Activated CD4-positive, alpha-beta T cell treated with anti-CD3 and anti-CD28 coated beads for 1 hour (primary cell): ENCODE data around the gene RNU5B-1.
A peak's percentile ranks its signal among the peaks of the same experiment; 100 is the strongest.

Experiments
- DNase-seq: peaks from one replicate; pipeline ENCODE4 v3.0.0-alpha.2; 2020

The RNU5B-1 gene

DNA sequence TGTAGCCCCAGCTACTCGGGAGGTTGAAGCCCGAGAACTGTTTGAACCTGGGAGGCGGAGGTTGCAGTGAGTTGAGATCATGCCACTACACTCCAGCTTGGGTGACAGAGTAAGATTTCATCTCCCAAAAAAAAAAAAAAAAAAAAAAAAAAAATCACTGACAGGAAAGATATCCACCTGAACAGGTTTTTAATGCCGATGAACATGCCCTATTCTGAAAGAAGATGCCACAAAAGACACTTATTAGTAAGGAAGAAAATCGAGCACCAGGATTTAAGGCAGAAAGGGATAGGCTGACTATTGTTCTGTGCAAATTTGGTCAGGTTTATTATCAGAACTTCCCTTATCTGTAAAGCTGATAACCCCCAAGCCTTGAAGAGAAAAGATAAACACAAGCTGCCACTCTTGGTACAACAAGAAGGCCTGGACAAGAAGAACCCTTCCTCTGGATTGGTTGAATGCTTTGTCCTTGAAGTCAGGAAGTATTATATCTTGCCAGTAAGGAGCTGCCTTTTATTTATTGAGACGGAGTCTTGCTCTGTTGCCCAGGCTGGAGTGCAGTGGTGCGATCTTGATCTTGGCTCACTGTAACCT, 15.1 kb upstream of the RNU5B-1 start:
- DNase-seq: no peak

GRCh38 chr15:65290228-65290627, 14.2 kb upstream of the RNU5B-1 start:
- DNase-seq: no peak

DNA sequence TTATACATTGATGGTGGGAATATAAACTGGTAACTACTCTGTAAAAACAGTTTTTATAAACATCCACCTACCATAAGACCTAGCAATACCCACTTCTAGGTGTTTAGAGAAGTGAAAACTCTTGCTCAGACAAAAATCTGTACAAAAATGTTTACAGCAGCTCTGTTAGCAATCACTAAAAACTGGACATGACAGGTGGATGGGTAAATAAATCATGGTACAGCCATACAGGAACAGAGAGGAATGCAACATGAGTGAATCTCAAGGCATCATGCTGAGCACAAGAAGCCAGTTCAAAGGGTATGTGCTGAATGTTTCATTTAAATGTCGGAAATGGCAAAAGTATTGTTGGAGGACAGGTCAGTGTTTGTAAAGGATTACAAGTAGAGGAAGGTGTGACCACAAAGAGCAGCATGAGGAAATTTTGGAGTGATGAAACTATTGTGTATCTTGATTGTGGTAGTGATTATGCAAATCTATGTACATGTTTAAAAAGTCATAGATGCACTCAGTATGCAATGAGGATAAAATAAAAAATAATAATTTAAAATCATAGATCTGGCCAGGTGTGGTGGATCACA, 11.4 kb upstream of the RNU5B-1 start:
- DNase-seq: no peak

DNA sequence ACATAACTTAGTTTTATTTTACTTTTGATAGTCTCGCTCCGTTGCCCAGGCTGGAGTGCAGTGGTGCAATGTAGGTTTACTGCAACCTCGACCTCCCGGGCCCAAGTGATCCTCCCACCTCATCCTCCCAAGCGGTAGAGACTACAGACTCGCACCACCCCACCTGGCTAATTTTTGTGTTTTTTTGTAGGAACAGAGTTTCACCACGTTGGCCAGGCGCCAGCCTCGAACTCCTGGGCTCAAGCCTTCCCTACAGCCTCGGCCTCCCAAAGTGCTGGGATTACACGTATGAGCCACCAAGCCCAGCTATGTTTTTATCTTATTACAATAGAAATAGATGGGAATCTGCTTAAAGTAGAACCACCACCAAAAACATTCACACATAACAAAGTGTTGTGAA, 5.7 kb upstream of the RNU5B-1 start:
- no peak for DNase-seq

- no peak for DNase-seq
Measured at GRCh38 chr15:65300924-65301441, 3.5 kb upstream of the RNU5B-1 start.

- DNase-seq: no peak
Measured at GRCh38 chr15:65302061-65302460, 2.4 kb upstream of the RNU5B-1 start.

DNA sequence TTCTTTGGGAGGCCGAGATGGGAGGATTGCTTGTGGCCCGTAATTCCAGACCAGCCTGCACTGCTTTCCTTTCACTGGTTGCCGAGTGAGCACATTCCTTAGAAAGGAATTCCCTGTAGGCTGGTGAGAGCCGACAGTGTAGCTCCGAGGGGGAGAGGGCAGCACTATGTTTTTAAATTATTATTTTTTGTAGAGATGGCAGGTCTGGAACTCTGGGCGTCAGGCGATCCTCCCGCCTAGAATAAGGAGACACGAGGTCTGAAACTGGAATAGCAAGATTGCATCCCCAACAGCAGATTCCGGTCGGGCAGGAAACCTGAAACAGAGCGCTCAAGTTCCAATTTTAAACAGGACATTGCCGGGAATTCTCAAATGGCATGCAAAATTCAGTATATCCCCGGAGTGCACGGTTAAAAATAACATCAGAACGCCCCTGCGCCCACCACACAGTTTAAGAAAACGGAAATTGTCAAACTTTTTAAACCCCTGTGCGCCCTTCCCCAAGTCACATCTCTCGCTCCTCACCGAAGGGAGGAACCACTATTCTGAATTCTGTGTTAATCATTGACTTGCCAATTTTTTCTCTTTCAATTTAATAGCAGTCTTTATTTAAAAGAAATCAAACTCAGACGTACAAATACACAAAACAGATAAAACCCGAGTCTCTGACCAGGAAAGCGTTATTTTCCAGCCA, 643 bp upstream of the RNU5B-1 start:
- DNase-seq: no peak

- no peak for DNase-seq
Measured at GRCh38 chr15:65305150-65305758, 777 bp downstream of the RNU5B-1 start.

- no peak for DNase-seq
Measured at GRCh38 chr15:65305776-65306175, 1.3 kb downstream of the RNU5B-1 start.

- no peak for DNase-seq
Measured at GRCh38 chr15:65306551-65306950, 2.1 kb downstream of the RNU5B-1 start.

GRCh38 chr15:65307978-65308377, 3.5 kb downstream of the RNU5B-1 start:
- no peak for DNase-seq

GRCh38 chr15:65309882-65310418, 5.5 kb downstream of the RNU5B-1 start:
- no peak for DNase-seq

DNA sequence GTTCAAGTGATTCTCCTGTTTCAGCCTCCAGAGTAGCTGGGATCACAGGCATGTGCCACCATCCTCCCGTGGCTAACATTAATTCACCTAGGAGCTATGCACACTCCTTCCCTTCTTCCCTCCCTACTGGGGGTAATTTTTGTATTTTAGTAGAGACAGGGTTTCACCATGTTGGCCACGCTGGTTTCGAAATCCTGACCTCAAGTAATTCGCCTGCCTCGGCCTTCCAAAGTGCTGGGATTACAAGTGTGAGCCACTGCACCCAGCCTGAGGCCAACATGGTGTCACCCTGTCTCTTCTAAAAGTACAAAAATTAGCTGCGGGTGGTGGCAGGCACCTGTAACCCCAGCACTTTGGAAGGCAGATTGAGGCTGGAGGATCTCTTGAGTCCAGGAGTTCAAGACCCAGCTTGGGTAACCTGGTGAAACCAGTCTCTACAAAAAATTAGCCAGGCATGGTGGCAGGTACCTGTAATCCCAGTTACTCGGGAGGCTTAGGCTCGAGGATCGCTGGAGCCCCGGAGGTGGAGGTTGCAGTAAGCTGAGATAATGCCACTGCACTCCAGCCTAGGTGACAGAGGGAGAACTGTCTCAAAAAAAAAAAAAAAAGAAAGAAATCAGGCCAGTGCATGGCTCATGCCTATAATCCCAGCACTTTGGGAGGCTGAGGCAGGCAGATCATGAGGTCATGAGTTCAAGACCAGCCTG, 6.1 kb downstream of the RNU5B-1 start:
- no peak for DNase-seq

DNA sequence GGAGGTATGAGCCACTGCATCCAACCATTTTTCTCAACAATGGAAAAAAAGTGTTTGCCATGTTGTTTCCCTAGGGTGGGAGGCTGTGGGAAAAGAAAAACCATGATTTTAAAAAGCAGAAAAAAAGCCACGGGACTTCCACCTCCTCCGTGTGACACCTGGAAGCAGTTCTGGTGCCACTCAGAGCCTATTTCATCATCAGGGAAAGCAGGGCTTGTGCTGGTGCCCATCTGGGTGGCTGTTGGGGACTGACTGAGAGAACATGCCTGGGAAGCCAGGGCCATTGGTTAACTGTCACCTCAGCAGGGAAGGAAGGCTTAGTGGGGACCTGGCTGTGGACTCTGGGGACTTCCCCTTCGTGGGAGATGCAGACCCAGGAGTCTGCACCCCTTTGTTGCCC, 7.3 kb downstream of the RNU5B-1 start:
- DNase-seq: no peak

DNA sequence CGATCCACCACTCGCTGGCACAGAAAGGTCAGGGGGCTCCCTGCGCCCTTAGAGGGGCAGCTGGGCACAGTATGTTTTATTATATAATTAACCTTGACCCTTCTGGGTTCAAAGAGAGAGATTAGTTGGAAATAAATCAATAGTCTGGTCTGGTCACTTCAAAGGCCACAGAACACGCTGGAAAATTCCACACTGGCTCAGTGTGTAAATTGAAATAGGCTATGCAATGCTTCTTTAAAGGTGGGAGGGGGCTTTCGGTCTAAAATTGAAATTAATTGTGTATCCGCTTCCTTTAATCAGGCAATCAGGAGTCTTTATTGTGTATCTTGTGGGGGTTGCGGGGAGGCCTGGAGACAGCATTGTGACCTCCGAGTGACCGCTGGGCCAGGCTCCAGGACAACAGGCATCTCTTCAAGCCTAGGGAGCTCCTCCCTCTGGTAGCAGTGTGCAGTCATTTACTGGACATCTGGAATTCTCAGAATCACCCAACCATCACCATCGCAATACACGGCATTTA, 8.0 kb downstream of the RNU5B-1 start:
- DNase-seq: no peak

DNA sequence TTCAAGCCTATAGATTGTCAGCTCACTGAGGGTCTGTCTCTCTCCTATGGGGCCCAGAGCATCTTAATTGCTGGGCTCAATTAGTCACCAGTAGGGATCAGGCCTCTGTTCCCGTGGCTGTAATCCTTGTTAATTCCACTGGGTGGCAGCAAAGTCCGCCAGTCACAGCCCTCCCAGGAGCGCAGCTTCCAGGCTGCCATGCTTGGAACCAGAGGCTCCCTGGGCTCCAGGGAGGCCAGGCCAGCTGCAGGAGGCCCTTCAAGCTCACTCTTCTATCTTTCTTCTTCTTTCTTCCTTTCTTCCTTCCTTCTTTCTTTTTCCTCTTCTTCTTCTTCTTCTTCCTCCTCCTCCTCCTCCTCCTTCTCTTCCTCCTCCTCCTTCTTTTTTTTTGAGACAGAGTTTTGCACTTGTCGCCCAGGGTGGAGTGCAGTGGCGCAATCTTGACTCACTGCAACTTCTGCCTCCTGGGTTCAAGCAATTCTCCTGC, 14.4 kb downstream of the RNU5B-1 start:
- DNase-seq: peak; percentile 62

DNA sequence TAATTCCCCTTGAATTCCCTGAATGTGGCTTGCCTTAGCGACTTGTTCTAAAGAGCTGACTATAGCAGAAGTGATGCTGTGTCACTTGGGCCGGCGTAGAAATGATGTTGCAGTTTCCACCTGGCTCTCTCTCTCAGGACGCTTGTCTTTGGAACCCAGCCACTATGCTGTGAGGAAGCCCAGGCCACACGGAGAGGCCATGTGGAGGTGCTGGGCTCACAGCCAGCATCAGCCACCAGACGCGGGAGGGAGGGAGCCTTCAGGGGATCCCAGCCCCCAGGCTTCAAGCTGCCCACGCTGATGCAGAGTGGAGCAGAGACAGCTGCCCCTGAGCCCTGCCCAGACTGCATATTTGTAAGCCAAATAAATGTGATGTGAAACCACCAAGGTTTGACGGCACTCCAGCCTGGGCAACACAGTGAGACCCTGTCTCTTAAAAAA, 18.6 kb downstream of the RNU5B-1 start:
- no peak for DNase-seq

GRCh38 chr15:65326117-65326526, 21.6 kb downstream of the RNU5B-1 start:
- DNase-seq: no peak

DNA sequence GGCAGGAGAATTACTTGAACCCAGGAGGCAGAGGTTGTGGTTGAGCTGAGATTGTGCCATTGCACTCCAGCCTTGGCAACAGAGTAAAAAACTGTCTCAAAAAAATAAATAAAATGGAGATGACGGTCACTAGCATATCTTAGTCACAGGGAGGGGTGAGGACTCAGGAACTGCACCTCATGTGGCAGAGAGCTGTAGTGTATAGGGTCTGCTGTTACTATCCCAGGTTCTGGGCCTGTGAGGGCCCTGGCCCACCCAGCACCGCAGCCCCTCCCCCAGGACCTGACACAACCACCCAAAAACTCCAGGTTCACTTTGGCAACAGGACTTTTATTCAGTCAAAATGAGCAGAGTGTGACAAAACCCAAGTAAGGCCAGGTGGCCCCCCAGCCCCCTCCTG, 22.3 kb downstream of the RNU5B-1 start:
- no peak for DNase-seq

DNA sequence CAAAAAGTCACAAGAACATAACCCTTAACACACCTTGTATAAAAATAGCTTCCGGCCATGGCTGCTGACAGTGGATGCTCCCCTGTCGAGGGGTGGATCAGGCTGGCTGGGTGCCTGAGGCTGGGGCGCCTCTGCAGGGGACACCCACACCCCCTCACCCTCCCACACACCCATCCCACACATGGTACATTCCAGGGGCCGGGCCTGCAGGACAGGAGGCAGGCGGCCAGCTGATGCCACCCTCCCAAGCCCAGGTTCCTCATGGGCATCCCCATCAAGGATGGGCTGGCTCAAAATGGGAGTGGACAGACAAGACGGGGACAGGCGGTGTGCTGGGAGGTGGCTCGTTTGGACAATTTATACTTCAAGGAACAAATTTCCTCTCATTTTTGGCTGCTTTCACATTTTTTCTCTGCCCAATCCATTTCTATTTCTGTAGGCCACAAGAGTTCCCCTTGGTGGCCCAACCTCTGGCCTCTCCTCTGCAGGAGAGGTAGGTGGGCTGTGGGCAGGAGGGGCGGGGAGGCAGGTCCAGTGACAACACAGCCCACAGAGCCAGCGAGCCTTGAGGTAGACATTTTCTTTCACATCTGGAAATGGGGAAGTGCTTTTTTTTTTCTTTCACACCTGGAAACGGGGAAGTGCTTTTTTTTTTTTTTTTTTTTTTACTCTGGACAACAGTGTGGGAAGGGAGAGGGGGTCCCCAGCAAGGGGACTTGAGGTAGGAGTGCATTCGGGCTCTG, 23.3 kb downstream of the RNU5B-1 start:
- no peak for DNase-seq

DNA sequence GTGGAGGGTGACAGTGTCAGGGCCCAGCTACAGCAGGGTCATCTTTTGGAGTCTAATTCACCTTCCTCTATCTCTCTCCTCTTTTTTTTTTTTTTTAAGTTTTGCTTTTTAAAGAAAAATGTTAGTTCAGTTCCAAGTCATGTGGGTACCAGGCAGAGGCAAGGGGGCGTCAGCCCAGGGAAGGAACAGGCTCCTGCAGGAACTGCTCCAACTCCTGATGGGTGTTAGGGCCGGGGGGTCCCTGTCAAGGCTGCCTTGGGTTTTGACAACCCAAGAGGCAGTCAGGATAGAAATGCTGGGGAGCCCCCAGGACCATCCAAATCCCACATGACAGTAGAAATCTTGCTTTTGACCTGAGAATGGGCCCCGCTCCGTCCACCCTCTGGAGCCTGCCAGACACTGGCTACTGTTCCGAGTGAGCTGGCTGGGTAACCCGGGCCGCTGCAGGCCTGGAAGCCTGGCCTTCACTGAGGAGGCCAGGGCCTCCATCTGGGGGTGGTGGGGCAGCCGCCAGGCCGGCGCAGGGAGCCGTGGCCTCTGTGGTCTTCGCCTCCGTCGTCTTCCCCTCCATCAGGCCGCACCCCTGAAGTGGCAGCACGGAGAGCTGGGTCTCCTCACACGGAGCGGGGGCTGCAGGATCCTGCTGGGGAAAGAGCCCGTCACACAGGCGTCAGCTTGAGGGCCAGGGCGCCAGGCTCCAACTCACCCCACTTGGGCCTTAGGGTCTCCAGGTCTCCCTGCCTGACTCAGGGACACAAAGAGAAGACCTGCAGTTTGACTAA, 24.2 kb downstream of the RNU5B-1 start:
- no peak for DNase-seq
